ENCODE data around the gene VAV3. TPM values are rescaled to one million over a fixed set of nuclear protein-coding genes. Genes with fewer than 3 reads are reported as not detected.

Gene VAV3
- total and polyA plus RNA-seq, 2 of the 8 experiments (the other 6 are each of a cell fraction or from before 2014, with no cell fraction given) = 2.9 to 7.9 TPM

- TF ChIP-seq CHD7 (IDR thresholded peaks at IDR 0.05; ENCODE audit: insufficient replicate concordance, low read length) = no peak
- no peak for TF ChIP-seq CREB1 (IDR thresholded peaks at IDR 0.05)
- no peak for TF ChIP-seq POU5F1 (IDR thresholded peaks at IDR 0.05; ENCODE audit: low read depth, low read length)
- TF ChIP-seq SRF (IDR thresholded peaks at IDR 0.05; ENCODE audit: low read depth, low read length) = no peak
- no peak for TF ChIP-seq FOSL1 (IDR thresholded peaks at IDR 0.05; ENCODE audit: insufficient read depth, low read depth, low read length)
- TF ChIP-seq CHD2 (IDR thresholded peaks at IDR 0.05; ENCODE audit: low read length) = no peak
- TF ChIP-seq SP2 (IDR thresholded peaks at IDR 0.05; ENCODE audit: low read length) = no peak
- no peak for TF ChIP-seq POLR2AphosphoS5 (IDR thresholded peaks at IDR 0.05; ENCODE audit: low read depth, low read length)
- TF ChIP-seq HDAC2 (IDR thresholded peaks at IDR 0.05; ENCODE audit: borderline replicate concordance in 1 of 2, low read depth in 2 of 2, low read length in 2 of 2) = no peak
- TF ChIP-seq SAP30 (IDR thresholded peaks at IDR 0.05; ENCODE audit: insufficient read depth, insufficient replicate concordance, low read length) = no peak
- no peak for TF ChIP-seq TBP (IDR thresholded peaks at IDR 0.05; ENCODE audit: low read depth, low read length)
- no peak for TF ChIP-seq ZNF274 (IDR thresholded peaks at IDR 0.05; ENCODE audit: borderline replicate concordance, extremely low read depth, low read length)
- no peak for TF ChIP-seq YY1 (IDR thresholded peaks at IDR 0.05; ENCODE audit: low read depth, low read length)
These were observed 327.9 kb downstream of the VAV3 start (continued) for GRCh38 chr1:107637101-107637500.
